ENCODE measurements around the gene PRPF8.
"Not testable (repeated sequence)": the region's sequence is repeated elsewhere in the genome, so short reads cannot be mapped to it uniquely, and the experiment has no call there.

The PRPF8 gene

DNA sequence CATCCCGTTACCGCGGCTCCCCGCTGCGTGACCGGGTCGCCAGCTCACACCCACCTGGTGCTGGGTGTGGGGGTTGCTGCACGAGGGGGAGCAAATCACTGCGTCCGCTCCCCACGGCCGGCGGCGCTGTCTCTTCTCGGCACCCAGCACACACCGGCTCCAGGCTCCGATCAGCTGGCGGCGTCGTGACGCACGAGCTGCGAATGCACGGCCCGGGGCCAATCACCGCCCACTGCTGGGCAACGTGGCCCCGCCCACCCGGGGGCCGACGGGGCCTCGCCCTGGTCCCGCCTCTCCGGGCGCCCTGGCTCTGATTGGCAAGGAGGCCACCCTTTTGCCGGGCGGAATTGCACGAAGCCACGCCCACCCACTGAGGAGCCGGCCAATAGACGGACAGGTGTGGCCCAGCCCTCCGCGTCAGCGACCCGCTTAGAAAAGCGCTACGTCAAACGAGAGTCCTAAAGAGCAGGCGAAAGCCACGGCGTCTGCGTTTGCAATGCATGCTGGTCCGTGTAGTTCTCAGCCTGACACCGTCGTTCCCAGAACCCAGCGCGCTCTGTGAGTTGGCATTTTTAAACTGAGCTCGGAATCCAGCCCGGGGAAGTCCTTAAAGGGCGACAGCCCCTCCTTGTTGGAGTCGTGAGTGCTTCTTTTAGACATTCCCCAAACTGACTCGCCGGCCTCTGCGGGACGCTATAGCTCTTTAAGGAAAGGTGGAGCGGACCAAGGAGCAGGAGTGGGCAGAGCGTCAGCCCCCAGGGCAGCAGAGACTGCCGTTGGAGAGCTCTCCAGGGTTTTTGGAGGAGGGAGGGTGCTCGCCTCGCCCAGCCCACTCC lies 31.6 kb upstream of the PRPF8 start:
- peak; percentile 43 for FAIRE-seq

DNA sequence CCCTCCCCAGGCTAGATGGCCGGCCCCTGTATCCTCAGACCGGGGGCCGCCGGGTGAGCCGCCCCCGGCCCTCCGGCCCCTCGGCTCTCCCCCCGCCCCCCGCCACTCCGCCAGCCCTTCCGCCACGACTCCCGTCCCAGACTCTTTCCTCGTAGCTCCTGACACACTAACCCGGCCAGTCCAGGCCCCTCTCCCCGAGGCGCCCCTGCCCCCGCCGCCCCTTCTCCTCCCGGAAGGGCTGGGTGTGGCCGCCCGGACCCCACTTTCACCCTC lies 31.1 kb upstream of the PRPF8 start:
- no peak for FAIRE-seq

DNA sequence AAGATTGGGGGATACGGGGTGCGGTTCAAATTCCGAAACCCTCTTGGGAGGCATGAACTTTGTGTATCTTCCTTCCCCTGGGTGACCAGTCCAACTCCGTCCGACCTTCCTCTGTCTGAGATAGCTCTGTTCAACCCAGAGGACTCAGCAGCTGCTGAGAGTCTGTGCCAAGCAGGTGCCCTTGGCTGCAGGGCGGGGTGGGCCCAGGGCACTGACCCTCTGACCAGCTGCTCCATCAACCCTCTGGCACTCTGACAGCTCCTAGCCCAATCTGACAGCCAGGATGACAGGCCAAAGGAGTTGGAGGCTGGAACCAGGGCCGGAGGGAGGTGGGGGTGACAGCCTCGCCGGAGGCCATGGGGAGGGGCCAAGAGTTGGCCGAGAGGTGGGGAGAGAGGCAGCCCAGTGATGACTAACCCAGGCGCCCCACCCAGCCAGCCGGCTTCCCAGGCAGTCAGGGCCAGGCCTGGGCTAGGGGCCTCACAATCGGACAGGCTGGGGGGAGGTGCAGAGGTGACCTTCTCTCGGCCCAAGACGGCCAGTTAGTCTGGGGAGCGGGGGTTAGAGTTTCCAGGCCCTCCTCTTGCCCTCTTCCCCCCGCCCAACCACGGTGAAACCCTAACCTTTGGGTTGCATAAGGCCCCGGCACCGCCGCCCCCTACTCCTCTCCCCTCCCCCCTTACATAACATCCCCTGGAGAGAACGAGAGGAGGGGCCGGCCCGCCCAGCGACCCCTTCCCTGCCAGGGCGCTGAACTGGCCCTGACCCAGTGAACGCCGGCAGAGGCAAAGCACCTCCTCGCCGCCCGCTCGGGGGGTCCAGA lies 30.5 kb upstream of the PRPF8 start:
- no peak for FAIRE-seq

DNA sequence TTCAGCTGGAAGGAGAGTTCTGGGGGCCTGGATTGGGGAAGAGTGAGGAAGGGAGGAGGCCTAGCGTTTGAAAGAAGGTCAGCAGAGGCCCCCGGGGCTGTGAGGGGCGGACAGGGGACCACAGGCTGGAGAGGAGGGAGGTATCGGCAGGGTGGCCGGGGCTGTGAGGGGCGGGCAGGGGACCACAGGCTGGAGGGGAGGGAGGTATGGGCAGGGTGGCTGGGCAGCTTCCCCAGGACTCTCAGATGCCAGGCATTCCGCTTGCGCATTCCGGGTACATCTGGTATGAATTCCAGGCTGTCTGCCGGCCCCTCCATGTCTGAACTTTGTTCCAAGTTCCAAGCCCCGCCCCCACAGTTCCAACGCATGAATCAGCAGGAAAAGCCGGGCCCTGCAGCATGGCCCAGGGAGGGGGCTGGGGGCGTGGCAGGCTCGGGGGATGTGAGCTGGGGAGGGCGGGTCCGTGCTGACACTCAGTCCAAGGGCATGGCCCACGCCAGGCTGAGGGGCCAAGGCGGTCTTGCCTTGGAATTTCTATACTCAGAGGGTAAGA lies 29.8 kb upstream of the PRPF8 start:
- no peak for FAIRE-seq

DNA sequence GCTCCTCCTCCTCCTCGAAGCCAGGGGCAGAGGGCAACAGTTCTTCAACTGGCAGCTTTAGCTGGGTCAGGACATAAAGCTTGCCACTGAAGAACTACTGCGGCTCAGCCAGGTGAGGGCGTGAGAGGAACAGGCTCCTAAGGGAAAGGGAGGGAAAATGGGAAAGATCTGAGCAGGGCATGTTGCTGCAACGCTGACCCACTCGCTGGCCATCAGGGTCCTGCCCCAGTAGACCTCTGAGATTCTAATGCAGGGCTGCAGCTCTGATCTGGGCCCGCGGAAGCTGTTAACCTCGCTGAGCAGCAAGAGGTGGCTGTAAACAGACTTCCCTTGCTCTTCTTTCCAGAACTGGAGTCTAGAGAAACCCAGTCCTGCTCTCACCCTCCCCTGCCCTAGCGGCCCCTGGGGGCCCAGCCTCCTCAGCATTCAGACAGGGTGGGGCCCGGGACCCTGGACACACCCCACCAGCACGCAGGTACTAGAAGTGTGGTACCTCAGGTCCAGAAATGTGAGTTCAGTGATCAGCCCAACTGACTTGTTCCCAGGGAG lies 29.3 kb upstream of the PRPF8 start:
- no peak for FAIRE-seq

DNA sequence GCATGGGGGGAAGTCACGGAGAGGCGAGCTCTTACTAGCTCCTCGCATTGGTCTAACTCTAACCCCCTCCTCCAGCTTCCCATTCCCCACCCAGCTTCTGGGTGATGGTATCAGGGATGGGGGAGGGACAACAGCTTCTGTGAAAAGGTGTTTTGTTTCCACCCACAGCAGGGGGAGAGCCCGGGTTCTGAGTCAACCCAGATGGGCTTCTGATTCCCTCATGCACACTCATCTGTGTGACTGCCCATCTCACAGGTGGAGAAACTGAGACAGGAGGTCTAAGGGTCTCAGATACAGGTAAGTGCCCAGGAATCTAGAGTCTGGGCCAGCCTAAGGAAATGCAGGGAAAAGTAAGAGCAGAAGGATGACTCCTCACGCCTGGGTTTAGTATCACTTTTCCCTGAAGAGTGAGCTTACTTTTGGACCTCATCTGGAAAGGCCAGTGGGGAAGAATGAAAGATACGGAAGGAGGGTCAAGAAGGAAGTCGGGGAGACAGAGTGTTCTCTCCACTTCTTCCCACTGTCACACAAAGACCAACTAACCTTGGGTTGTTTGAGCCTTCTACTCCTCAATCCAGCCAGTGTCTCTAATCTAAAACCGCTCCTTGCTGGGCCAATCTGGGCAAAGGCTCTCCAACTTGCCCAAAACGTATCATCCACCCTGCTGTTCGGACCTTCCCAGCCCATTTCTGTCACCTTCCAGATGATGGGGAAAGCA lies 28.7 kb upstream of the PRPF8 start:
- no peak for FAIRE-seq

DNA sequence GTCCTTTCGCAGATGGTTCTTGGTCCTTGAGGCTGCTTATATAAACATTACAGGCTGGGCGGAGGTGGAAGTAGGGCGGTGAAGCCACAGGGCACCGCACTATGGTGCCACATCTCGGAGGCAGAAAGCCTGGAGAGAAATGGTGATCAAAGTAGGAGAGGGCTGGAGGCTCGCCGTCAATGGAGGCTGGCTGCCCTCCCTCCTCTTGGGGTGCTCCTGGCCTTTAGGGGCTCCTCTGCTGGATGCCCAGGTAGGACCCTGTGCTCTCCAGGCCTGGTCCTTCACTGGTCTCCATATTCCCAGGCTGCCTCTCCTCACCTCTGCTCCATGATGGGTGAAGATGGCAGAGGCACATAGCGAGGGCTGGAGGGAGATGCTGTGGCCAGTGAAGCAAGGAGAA lies 27.6 kb upstream of the PRPF8 start:
- FAIRE-seq = no peak

DNA sequence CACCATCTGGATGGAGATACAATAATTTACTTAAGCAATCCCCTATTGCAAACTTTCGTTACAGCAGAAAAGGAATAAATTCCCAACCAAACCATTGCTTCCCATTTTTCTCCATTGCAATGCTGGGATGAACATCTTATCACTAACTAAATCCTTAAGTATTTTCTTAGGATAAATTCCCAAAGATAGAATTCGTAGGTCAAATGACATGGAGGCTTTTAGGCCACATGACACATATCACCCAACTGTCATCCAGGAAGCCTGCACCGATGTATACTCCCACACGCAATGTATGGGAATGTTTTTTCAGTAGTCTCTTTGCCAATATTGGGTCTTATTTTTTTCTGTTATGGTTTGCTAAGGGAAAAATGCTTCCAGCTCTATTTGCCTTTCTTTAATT lies 27.1 kb upstream of the PRPF8 start:
- no peak for FAIRE-seq

DNA sequence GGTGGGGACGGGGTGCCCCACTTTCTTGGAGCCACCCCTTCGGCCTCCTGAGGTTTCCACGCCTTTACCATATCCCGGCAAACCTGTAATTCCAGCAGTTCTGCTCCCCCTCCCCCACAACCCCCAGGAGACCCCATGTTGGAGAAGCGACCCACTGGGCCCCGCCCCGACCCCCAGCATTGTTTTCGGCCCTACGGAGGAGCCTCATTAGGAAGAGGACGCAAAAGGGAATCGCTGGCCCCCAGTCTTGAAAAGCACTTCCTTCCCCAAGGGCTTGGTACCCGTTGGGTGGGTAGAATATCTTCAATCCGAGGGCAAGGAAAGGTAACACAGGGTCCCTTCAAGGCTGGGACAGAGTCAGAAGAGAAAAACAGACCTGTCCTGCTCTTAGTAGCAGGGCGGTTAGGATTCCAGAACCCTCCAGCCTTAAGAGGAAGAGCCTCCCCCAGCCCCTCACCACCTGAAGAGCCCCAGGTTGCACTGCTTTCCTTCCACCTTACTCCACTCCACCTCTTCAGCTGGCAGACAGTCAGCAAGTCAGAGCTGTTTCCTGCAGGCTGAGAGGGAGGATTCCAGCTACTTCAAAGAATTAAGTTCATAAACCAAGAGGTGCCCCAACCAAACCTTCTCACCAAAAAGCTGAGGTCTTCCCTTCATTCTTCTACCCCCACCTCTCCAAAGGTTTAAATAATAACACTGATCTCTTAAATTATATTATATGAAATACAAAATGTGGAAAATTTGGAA lies 26.3 kb upstream of the PRPF8 start:
- FAIRE-seq = no peak

DNA sequence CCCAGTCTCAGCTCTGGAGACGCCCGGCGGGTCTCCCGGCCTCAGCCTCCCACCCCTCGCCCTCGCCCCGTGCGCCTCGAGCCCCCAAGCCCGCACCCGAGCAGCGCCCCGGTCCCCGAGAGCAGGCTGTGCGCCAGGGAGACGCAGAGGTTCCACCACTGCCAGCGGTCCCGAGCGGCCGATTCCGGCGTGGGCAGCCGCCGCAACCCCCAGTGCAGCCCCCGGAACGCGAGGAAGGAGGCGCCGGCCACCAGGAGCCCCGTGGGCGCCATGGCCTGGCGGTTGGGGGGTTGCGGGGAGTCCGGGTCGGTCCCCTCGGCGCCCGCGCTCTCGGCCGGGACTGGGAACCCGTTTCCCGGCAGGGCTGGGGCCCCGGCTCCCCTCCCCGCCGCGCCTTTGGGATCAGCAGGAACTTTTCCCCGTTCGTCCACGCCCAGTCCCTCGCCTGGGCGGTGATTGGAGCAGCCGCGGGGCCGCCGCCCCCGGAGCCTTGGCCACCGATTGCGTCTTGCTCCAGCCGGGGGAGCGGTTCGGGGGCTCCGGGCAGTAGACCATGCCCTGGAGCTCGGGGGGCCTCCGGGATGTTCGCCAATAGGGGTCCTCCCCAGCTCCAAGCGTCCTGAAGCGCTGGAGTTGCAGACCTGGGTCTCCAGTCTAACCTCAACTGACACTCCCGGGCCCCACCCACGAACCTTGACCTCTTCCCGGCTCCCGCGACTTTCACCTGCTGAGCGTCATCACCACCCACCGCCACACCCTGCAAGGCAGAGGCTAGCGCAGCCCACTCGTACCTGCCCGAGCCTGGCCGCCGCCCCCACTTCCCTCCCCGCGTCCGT lies 25.5 kb upstream of the PRPF8 start, which contains the start of gene TLCD2:
TSS of gene TLCD2 (minus strand) at position 407 of the 836 bp plus-strand sequence. CDS start at position 272, 135 bp downstream.
- FAIRE-seq = no peak

DNA sequence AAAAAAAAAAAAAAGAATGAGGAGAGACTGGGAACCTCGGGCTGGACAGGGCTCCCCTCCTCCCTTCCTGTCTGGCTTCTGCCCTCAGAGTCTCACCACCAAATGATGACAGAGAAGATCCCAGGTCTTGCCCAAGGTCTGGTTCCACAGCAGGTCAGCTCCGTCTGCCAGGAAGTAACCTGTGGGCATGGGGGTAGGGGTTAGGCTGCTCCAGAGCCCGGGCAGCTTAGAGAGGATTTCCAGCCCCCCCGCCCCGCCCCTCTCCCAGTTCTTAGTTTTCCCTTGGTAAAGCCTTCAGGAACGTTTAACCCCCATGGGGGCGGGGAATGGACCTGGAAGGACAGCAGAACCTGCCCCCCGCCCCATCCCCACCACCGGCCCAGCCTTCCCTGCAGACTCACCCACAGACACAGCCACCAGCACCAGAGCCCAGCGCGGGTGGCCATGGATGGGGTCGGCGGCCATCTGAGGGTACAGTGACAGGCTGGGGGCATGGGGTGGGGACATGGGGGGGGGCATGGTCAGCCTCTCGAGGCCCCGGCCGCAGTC lies 24.8 kb upstream of the PRPF8 start:
- FAIRE-seq = no peak

DNA sequence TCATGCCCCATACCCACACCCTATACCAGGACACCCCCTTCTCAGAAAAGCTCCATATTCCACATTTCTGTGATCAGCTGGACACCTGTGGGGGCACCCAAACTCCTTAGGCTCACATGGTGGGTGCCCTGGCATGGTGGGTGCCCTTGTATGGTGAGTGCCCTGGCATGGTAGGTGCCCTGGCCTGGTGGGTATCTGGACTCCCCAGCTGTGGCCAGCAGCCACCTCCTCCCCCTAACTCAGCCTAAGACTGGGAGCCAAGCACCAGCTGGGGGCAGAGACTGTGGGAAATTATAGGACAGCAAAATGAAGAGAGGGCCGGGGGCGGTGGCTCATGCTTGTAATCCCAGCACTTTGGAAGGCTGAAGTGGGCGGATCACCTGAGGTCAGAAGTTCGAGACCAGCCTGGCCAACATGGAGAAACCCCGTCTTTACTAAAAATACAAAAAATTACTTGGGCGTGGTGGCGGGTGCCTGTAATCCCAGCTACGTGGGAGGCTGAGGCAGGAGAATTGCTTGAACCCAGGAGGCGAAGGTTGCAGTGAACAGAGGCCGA lies 24.2 kb upstream of the PRPF8 start:
- not testable (repeated sequence) for FAIRE-seq

DNA sequence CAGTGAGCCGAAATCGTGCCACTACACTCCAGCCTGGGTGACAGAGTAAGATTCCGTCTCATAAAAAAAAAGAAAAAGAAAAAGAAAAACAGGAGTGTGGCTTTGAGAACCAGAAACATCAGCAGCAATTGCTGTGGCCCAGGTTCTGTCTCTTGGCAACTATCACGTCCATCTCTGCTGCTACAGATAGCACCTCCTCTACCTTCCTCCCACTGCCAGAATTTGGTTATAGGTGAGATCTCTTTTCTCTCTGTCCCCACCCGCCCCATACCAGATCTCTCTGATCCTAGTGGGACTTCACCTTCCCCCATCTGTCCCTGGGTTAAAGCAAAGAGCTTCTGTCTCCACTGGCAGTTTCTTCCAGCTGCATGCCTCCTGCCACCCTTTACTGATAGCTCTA lies 22.4 kb upstream of the PRPF8 start:
- FAIRE-seq = no peak

DNA sequence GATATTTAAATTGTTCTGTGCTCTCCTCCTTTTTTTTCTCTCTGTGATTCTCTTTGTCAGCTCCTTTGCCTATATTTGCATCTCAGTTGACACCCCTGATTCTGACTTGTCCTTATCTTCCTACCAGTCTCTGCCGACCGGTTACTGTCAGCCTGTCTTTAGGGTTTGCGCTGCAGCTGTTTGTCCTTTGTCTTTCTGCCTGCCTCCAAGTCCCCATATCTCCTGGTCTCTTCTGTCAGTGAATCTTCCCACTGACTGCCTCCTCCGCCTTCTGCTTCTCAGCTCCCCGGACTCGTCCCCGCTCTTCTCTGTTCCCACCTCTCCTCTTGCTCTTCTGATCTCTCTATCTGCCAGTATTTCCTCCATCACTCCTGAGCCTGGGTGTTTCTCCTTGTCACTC lies 20.3 kb upstream of the PRPF8 start:
- no peak for FAIRE-seq

DNA sequence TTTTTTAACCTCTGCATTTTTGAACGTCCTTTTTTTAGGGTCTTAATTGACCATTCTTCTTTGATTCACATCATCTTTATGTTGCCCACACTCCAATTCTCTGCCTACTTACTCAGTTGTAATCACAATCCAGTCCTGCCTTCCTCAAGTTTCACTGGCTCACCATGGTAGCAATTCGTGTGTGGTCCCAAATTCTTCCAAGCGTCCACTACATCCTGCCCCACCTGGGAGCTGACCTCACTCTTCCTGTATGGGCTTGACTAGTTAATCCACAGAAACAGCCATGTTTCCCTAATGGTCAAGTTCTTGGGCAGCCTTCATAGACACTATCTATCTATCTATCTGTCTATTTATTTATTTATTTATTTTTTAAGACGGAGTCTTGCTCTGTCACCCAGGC lies 18.4 kb upstream of the PRPF8 start:
- no peak for FAIRE-seq

DNA sequence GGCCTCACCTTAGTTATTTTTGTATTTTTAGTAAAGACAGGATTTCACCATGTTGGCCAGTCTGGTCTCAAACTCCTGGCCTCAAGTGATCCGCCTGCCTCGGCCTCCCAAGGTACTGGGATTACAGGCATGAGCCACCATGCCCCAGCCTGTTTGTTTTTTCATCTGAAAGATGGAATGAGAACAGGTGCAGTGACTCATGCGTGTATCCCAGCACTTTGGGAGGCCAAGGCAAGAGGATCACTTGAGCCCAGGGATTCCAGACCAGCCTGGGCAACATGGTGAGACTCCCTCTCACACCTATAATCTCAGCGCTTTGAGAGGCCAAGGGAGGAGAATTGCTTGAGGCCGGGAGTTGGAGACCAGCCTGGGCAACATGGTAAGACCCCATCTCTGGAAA lies 15.2 kb upstream of the PRPF8 start:
- FAIRE-seq = not testable (repeated sequence)

DNA sequence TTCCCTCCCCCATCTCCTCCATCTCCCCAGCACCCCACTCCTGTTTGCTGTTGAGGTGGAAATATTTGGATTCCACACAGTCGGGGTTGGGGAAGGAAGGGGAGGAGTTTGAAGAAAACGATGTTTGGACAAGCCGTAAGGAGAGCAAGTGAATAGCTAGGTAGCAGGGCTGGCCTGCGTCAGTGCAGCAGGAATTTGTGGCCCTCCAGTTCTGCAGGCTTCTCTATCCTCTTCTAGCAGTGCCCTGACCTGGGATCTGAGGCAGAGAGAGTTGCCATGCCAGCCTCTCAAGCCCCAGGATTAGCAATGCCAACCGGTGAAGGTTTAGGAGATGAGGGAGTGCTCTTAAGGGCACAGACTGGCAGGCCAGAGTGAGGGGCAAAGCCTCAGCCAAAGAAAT lies 13.0 kb upstream of the PRPF8 start:
- no peak for FAIRE-seq

DNA sequence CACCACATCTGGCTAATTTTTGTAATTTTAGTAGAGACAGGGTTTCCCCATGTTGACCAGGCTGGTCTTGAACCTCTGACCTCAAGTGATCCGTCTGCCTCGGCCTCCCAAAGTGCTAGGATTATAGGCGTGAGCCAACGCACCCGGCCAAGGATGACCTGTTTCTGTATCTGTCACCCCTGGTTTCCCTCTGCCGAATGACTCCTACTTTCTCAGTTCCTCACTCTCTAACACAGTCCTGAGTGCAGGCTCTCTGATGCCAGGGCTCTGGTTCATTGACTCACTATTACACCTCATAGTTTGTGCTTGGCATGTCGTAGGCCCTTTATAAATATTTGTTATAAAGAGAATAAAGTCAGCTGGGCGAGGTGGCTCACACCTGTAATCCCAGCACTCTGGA lies 10.7 kb upstream of the PRPF8 start:
- FAIRE-seq = no peak

DNA sequence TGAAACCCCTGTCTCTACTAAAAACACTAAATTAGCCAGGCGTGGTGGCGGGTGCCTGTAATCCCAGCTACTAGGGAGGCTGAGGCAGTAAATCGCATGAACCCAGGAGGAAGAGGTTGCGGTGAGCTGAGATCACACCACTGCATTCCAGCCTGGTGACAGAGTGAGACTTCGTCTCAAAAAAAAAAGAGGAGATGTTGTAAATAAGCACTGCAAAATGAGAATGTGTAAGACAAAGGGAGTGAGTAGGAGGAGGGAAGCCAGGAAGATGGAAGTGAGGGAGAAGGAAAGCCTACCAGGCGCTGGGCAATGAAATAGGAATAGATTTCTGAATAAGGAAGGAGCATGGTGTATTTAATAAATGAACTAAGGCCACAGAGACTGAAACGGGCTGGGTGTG lies 8.7 kb upstream of the PRPF8 start:
- FAIRE-seq = no peak

DNA sequence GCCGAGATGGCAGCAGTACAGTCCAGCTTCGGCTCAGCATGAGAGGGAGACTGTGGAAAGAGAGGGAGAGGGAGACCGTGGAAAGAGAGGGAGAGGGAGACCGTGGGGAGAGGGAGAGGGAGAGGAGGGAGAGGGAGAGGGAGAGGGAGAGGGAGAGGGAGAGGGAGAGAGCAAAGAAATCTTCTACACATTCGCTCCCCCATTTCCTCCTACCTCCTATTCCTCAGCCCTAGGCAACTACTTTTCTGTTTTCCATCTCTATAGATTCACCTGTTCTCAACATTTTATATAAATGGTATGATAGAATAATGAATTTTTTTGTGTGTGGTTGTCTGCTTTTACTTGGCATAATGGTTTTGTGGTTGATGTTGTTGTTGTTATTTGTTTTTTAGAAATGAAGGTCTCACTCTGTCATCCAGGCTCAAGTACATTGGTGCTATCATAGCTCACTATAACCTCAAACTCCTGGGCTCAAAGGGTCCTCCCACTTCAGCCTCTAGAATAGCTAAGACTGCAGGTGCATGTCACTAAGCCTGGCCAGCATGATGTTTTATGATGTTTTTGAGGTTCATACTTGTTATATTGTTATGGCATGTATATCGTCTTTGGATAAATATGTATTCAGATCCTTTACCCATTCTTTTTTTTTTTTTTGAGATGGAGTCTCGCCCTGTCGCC lies 6.0 kb upstream of the PRPF8 start:
- FAIRE-seq = no peak
